Testis (tissue), 3 donors: ENCODE results near the gene GMDS. TPM values are rescaled to one million over a fixed set of nuclear protein-coding genes. Genes with fewer than 3 reads are reported as not detected.

Experiments used
- DNase-seq: peaks from one replicate; pipeline ENCODE4 v3.0.0-alpha.2; 2019
- H3K27ac ChIP-seq, 2 donors: fragments of 200-600 bp; sonication (generic); one replicate each; pipeline ENCODE4 v1.5.1; 2019
- H3K27me3 ChIP-seq: fragments of 200-600 bp; sonication (generic); one replicate; pipeline ENCODE4 v1.5.1; 2019
- H3K36me3 ChIP-seq: fragments of 200-600 bp; sonication (generic); one replicate; pipeline ENCODE4 v1.5.1; 2017; ENCODE audit warnings: low read depth; ENCODE audit errors: missing control alignments
- H3K4me1 ChIP-seq: fragments of 200-600 bp; sonication (generic); one replicate; pipeline ENCODE4 v1.5.1; 2019
- H3K4me3 ChIP-seq, 2 donors: fragments of 200-600 bp; sonication (generic); one replicate each; pipeline ENCODE4 v1.5.1; 2017 to 2019
- H3K9me3 ChIP-seq: fragments of 200-600 bp; sonication (generic); one replicate; pipeline ENCODE4 v1.5.1; 2017
- POLR2A ChIP-seq: fragments of 450-650 bp; IDR thresholded peaks from one replicate; pipeline ENCODE4 v1.6.1; 2017; ENCODE audit warnings: antibody characterized with exemption, mild to moderate bottlenecking, moderate library complexity
- WGBS, 2 donors: methylation state at CpG; one replicate each; pipeline ENCODE4 v1.1.5; 2018; 5-methylcytosine and 5-hydroxymethylcytosine counted together
- intact Hi-C: fragments of 100-400 bp; cut with DNase I; formaldehyde crosslinking; loops from one replicate; pipeline ENCODE4 v1.15.1; 2023; ENCODE audit warnings: low total_unique reads
- polyA plus RNA-seq: library from polyadenylated mRNA; stranded (reverse); fragments of 350-450 nt; fragmentation: Illumina TruSeq; extraction: RNeasy Lipid Tissue Mini Kit (QIAGEN cat#74804); gene quantifications from one replicate; pipeline ENCODE4 v1.2.3, GENCODE V29; 2014; ENCODE audit warnings: low read depth, low replicate concordance; ENCODE audit not compliant: insufficient read depth
- total RNA-seq, 2 donors: library from RNA; depleted of rRNA; stranded (reverse); fragments of >200 nt; gene quantifications; one replicate each; pipeline ENCODE4 v1.2.3, GENCODE V29; 2016
- TF ChIP-seq, protein P1 (sequence below), 3 experiments: fragments of 450-650 bp in 2 of 3; fragments of 200-600 bp in 1 of 3; sonication (generic) in 1 of 3; IDR thresholded peaks; one replicate each; pipeline ENCODE4 v1.5.1; 2016 to 2019; ENCODE audit warnings: antibody characterized with exemption in 3 of 3, mild to moderate bottlenecking in 2 of 3, moderate library complexity in 1 of 3

GMDS gene
- total and polyA plus RNA-seq, 3 donors from 2014 or later, result 19.6 to 31.1 (median 22.2) TPM

DNA sequence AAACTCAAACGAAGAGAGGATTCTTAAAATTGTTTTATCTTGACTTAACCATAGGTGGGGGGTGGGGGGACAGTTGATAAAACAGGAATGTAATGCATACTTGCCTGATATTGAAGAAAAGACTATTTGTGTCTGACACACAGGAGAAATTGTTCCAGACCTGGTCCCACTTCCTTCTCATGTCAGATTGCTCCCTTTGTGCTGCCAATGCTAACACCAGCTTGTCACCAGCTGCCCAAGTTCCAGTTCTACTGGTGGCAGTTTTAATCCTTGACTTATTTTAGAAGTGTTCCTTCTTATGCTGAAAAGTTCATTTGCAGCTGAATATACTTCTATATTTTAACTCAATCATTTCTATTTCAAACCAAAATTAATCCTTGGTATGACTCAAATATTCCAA lies 127.3 kb downstream of the GMDS start:
- DNase-seq, result no peak
- intact Hi-C loops, result no loop called here
- Histone ChIP-seq H3K9me3 (no peaks in the 10 kb centered on the region), H3K27ac (no peak overlapping the region), H3K4me3 (no peak overlapping the region), H3K27me3 (no peaks in the 10 kb centered on the region), H3K36me3 (no peaks in the 10 kb centered on the region), H3K4me1 (no peaks in the 10 kb centered on the region)
- 64 to 79% methylated on average over 1 of the region's 1 CpG for WGBS, 2 donors
- TF ChIP-seq, protein P1, sequence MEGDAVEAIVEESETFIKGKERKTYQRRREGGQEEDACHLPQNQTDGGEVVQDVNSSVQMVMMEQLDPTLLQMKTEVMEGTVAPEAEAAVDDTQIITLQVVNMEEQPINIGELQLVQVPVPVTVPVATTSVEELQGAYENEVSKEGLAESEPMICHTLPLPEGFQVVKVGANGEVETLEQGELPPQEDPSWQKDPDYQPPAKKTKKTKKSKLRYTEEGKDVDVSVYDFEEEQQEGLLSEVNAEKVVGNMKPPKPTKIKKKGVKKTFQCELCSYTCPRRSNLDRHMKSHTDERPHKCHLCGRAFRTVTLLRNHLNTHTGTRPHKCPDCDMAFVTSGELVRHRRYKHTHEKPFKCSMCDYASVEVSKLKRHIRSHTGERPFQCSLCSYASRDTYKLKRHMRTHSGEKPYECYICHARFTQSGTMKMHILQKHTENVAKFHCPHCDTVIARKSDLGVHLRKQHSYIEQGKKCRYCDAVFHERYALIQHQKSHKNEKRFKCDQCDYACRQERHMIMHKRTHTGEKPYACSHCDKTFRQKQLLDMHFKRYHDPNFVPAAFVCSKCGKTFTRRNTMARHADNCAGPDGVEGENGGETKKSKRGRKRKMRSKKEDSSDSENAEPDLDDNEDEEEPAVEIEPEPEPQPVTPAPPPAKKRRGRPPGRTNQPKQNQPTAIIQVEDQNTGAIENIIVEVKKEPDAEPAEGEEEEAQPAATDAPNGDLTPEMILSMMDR (IDR thresholded peaks at IDR 0.05), result no peak
- no peak for TF ChIP-seq POLR2A

DNA sequence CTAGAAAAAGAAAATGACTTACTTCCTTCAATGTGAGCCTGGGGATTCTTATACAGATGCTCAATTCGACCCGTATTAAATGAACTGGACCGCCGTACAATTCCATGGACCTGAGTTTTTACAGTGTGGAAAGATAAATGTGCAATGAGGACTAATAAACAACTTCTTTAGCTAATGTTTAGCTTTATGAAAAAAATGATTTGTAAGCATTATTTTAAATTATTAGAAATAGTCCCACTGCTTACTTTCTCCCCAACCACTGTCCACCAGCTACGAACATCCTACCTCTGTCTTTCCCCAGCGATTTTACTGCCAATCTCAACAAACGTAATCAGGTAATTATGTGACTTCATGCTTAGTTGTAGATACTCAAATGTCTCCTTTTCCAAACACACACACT lies 128.0 kb downstream of the GMDS start:
- 94 to 98% methylated on average over 7 of the region's 7 CpGs for WGBS, 2 donors
- no peak for DNase-seq
- H3K27me3 ChIP-seq, result no peaks in the 10 kb centered on the region
- H3K9me3 ChIP-seq, result no peaks in the 10 kb centered on the region
- H3K27ac ChIP-seq, result no peak overlapping the region
- no peaks in the 10 kb centered on the region for H3K4me1 ChIP-seq
- no peak overlapping the region for H3K4me3 ChIP-seq
- no peaks in the 10 kb centered on the region for H3K36me3 ChIP-seq
- TF ChIP-seq, protein P1 (IDR thresholded peaks at IDR 0.05), result no peak
- TF ChIP-seq POLR2A, result no peak
- intact Hi-C loops, result no loop called here

DNA sequence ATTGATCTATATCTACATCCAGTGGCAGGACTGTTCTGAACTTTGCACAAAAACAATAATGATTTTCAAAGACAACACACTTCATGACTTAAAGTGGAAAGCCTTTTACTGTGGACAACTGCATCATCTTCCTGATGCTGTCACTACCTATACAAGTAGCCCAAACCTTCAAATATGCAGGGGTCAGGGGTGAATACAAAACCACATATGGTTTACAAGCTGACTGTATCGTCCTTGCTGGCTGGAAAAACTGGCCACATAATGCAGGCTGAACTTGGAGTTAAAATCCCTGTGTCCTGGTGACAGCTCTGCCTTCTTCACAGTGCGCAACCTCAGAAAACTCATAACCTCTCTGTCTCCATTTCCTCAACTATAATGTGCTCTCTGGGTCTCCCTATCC lies 128.9 kb downstream of the GMDS start:
- WGBS, 2 donors, result 95 to 98% methylated on average over 2 of the region's 2 CpGs
- Histone ChIP-seq H3K4me3 (no peak overlapping the region), H3K36me3 (no peaks in the 10 kb centered on the region), H3K4me1 (no peaks in the 10 kb centered on the region), H3K9me3 (no peaks in the 10 kb centered on the region), H3K27ac (no peak overlapping the region), H3K27me3 (no peaks in the 10 kb centered on the region)
- intact Hi-C loops, result no loop called here
- DNase-seq, result no peak
- no peak for TF ChIP-seq POLR2A
- TF ChIP-seq, protein P1 (IDR thresholded peaks at IDR 0.05), result no peak

DNA sequence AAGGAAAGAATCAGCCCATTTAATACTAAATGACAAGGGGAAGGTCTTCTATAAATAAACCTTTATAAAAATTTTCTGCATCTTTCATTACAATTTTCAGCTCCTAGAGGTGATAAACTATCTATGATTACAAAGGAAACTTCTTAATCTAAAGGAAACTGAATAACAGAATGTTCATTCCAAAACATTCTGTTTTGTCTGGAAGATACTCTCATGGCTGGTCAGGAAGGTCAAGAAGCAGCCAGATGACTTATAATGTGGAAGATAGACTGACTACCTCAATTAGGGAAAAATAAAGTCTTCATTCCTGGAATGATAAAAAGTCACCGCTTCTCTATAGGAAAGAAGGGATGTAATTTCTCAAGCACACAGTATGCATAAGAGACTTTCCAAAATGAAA lies 131.3 kb downstream of the GMDS start:
- H3K4me1 ChIP-seq, result no peaks in the 10 kb centered on the region
- WGBS, 2 donors, result 79 to 88% methylated on average over 1 of the region's 1 CpG
- H3K9me3 ChIP-seq, result no peaks in the 10 kb centered on the region
- no peak for TF ChIP-seq POLR2A
- TF ChIP-seq, protein P1 (IDR thresholded peaks at IDR 0.05), result no peak
- DNase-seq, result no peak
- H3K36me3 ChIP-seq, result no peaks in the 10 kb centered on the region
- H3K27ac ChIP-seq, result no peak overlapping the region
- intact Hi-C loops, result no loop called here
- H3K27me3 ChIP-seq, result no peaks in the 10 kb centered on the region
- no peak overlapping the region for H3K4me3 ChIP-seq

DNA sequence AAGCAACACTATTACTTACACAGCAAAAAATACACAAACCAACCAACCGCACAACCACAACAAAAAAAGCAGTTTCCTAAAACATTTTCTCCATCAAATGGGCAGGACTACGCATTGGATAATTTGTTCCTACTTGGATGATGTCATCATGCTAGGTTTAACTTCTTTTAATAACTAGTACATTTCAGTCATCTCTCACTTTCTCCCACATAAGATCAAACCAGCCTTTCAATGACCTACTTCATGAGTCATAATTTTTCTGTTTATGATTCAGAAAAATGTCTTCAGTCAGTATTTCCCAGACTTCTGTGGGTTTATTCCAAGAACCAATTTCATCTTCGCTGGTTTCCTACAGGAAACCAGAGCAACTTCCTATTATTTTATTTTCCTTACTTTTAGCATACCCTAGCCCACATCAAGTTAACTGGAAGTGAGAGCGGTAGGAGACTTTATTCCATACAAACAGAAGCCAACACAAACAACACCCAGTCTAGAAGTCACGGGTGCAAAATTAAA lies 134.2 kb downstream of the GMDS start:
- Histone ChIP-seq H3K36me3 (no peaks in the 10 kb centered on the region), H3K4me3 (no peak overlapping the region), H3K9me3 (no peaks in the 10 kb centered on the region), H3K27ac (no peak overlapping the region), H3K4me1 (no peaks in the 10 kb centered on the region), H3K27me3 (no peaks in the 10 kb centered on the region)
- intact Hi-C loops, result no loop called here
- no peak for TF ChIP-seq POLR2A
- TF ChIP-seq, protein P1 (IDR thresholded peaks at IDR 0.05), result no peak
- DNase-seq, result no peak
- WGBS, 2 donors, result 76 to 78% methylated on average over 5 of the region's 5 CpGs
